Adipose tissue (tissue), 3 donors: ENCODE data around the gene DENND1B. TPM values are rescaled to one million over a fixed set of nuclear protein-coding genes. Genes with fewer than 3 reads are reported as not detected.
"Not testable (repeated sequence)": the region's sequence is repeated elsewhere in the genome, so short reads cannot be mapped to it uniquely, and the experiment has no call there.

Experiments
- H3K27ac ChIP-seq: one replicate; pipeline ENCODE4 v1.5.1; 2013; ENCODE audit warnings: low read depth, low read length
- WGBS, 3 donors: extraction: QIAGEN DNeasy Blood & Tissue Kit; methylation state at CpG; one replicate each; pipeline ENCODE4 v1.1.7; 2013; 5-methylcytosine and 5-hydroxymethylcytosine counted together
- polyA plus RNA-seq, 3 donors: library from polyadenylated mRNA; stranded (reverse); fragments of 200-250 nt; gene quantifications; one replicate each; pipeline ENCODE4 v1.2.3, GENCODE V29; 2013
- donor health status: healthy with polysubstance abuse.
- donor health status: Bipolar disorder and iron deficiency.
- donor health status: healthy.

Gene DENND1B
- polyA plus RNA-seq, 3 donors: 1.3 to 3.0 (median 1.9) TPM

DNA sequence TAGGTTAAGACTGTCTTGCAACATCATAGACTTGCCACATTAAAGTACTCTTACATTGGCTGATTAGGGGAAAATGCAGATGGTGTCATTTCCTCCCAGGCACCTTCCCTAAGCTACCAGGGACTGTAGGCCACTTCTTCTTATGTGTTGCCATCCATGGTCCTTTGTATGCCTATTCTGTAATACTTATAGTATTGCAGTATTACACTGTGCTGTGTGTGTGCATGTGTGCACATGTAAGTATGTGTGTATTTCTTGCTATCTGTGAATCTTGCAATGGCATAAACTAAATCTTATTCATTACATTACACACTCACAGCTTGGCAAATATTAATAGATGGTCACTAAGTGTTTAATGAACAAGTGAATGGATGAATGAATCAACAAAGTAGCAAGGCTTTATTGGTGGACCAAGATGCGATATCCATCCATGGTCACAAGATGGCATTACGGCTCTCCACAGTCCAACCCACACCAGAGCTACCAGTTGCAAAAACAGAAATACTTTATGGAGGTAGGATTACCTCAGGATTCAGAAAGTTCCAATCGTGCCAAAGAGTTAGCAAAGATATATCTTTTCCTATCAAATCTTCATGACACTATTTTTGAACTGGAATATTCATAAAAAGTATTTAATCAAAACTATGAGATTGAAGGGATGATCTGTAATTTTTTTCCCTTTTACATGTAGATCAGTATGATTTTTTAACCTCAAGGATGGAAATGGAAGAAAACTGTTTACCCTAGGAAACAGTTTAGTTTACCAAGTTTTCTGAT lies 160.2 kb downstream of the DENND1B start:
- no peak overlapping the region for H3K27ac ChIP-seq
- 31 to 61% (median 58%) methylated on average over 3 of the region's 3 CpGs for WGBS, 3 donors

DNA sequence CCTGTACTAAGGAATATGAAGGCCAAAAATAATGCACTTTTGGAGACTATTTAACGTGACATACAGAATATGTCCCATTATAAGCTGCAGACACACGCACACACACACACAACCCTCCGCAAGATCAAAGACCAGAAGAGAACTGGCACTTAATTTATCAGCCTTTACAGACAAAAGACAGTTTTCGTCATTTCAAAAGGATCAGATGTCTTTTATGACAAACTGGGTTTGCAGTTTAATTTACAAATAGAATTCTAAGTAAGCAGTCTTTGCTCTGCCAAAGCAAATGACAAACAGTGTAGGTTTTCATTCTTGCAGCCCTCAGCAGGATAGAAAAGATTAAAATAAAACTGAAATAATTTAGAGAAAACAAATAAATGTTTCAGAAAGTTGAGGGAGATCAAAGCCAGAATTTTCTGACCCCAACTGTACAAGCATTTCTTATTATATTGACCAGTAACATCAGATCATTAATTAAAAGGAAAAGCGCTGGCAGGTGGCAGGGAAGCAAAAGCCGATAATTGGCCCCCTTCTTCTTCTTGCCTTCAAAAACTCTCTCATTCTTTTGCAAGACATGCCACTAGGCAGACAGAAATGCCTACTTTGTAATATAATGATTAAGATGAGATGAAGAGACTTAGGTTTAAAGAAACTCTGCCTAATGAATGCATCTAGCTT lies 169.0 kb downstream of the DENND1B start:
- WGBS, 3 donors: 89 to 99% (median 96%) methylated on average over 6 of the region's 6 CpGs
- H3K27ac ChIP-seq: no peak overlapping the region

DNA sequence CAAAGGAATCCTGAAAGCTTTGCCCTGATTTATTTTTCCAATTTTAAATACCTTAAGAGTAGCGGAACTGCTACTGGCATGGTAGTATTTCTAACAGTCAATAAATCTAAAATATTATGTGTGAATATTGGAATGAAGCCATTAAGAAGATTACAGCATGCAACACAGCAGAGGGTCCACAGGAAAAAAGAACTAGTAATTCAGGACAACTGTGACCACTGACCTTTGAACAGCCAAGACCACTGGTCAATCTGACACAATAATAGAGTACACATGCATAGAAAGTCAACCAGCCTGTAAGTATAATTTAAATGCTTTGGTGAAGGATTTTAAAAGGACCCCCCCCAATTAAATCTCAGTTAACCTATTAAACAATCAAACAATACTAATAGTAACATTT lies 171.0 kb downstream of the DENND1B start:
- H3K27ac ChIP-seq: no peak overlapping the region
- 97 to 99% (median 98%) methylated on average over 1 of the region's 1 CpG for WGBS, 3 donors

DNA sequence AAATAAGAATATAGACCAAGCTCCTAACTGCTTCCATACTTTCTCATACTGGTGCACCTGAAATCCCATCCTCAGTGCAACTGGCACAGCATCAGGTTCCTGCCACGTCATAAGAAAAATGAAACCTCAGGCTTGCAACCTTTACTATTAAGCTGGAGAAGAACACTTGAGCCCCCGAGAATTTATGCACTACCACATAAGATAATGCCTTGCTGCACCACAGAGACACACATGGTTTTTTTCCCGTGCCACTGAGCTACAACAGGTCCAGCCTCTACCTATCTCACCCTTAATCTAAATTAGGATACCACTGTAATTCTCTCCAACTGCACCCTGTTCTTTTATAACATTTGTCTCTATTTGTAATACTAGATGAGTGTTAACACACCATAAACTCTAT lies 174.5 kb downstream of the DENND1B start:
- WGBS, 3 donors: 72 to 96% (median 91%) methylated on average over 3 of the region's 3 CpGs
- H3K27ac ChIP-seq: no peak overlapping the region

DNA sequence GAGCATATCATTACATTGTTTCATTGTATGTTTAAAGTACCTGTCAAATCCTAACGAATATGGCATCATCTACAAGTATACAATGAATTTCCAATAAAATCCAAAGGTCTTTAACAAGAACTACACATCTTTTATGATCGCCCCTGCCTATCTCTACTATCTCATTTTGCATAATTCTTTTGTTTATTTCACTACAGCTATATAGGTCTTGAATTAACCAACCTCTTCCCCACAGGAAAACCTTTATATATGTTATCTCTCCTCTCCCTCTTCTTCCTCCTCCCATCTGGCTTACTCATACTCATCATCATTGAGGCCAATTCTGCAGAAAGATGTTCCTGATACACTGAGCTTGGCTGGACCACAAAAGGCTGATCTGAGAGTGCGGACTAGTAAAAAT lies 175.5 kb downstream of the DENND1B start:
- no peak overlapping the region for H3K27ac ChIP-seq
- 85 to 87% (median 86%) methylated on average over 3 of the region's 3 CpGs for WGBS, 3 donors

DNA sequence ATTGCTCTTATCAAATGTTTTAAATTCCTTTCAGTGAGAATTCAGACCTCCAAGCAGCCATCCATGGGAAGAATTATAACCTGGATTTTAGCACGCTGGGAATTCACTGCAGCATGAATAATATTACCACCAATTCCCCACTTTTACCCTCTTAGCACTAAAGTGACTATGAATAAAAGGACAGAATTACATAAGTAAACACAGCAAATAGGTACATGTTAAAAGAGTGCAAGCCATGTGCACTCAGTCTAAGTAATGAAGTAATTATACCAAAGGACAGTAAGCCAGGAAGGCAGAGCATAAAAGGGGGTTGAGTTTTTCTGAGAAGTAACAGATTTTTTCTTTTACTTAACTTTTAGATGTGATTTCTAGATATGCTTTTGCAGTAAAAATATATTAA lies 176.3 kb downstream of the DENND1B start:
- 76 to 87% (median 80%) methylated on average over 1 of the region's 1 CpG for WGBS, 3 donors

DNA sequence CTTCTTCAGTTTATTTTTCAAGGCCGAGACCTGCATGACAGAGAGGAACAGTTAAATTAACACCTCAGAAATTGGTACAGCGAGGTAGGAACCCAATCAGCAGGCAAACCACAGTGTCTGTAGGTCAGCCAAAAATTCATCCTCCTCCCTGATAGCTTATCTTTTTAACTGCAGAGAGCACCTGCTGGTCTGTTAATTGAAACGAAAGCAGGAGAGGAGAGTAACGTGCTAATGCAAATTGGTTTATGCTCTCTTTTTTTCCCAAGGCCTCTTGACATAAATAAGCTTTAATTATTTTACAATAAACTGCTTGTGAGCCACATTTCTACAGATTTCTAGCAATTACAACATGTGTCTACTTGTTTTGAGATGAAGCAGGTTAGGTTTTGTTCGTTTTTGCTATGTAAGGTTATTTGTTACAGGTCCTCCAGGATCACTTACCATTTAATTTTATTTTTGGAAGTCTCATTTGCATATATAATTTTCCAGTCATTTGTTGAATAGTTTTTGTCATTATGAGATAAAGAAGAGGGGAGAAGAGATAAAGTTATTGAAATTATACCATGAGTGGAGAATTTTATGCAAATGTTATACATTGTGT lies 179.9 kb downstream of the DENND1B start:
- 75 to 81% (median 80%) methylated on average over 5 of the region's 5 CpGs for WGBS, 3 donors
- H3K27ac ChIP-seq: no peak overlapping the region

More for the DNA sequence above, 176.3 kb downstream of the DENND1B start:
- no peak overlapping the region for H3K27ac ChIP-seq

DNA sequence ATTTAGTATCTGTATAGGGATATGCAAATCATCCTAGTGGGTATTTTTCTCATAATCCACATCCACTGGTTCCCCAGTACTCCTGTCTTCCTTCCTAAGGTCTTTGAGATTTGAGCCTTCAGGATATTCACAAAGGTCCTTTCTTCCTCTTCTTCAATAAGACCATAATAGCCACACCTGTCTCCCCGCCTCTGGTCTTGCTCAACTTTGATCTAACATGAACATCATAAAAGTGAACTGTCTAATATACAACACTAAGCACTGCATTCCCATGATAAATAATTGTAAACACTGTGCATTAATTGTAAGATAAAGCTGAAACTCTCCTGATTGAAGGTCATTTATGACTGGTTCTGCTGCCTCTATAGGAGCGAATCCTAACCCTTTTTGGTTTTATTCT lies 184.6 kb downstream of the DENND1B start:
- H3K27ac ChIP-seq: no peak overlapping the region
- 96% methylated on average over 2 of the region's 2 CpGs for WGBS, 3 donors

DNA sequence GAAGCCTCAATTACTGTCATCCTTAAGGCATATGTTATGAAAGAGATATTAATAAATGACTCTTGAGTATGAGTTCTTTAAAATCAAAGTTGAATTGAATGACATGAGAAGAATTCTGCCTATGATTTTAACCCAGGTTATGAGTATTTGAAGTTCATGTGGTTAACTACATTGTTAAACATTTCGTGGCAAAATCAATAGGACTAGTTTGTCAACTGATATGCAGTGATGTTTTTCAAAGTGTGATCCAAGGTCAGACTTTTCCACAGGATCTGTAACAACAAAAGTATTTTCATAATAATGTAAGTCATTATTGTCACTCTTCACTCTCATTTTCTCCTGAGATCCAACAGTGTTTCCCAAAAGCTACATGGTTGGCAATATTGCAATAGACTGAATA lies 189.5 kb downstream of the DENND1B start:
- WGBS, 3 donors: 29 to 94% (median 88%) methylated on average over 1 of the region's 1 CpG
- no peak overlapping the region for H3K27ac ChIP-seq

DNA sequence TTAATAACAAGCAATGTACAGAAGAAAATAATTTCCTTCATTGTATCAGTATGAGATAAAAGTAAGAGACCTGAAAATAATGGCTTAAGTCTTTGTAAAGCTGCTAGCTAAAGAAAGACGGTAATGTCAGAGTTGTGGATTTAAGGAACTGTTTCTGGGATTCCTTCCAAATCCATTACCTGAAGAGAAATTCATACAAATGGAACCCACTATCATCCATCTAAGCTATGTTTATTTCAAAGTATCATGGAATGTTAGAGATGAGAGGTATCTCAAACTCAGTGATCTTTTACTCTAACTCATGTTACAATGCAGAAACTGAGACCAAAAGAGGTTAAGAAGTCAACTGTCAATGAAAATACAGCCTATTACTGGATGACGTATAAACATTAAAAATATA lies 197.7 kb downstream of the DENND1B start:
- WGBS, 3 donors: 92 to 94% (median 94%) methylated on average over 2 of the region's 2 CpGs

DNA sequence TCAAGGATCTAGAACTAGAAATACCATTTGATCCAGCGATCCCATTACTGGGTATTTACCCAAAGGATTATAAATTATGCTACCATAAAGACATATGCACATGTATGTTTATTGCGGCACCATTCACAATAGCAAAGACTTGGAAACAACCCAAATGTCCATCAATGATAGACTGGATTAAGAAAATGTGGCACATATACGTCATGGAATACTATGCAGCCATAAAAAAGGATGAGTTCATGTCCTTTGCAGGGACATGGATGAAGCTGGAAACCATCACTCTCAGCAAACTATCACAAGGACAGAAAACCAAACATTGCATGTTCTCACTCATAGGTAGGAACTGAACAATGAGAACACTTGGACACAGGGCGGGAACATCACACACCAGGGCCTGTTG lies 199.7 kb downstream of the DENND1B start:
- 93 to 99% (median 98%) methylated on average over 4 of the region's 4 CpGs for WGBS, 3 donors
- H3K27ac ChIP-seq: not testable (repeated sequence)

More for the DNA sequence above, 197.7 kb downstream of the DENND1B start:
- H3K27ac ChIP-seq: no peak overlapping the region

DNA sequence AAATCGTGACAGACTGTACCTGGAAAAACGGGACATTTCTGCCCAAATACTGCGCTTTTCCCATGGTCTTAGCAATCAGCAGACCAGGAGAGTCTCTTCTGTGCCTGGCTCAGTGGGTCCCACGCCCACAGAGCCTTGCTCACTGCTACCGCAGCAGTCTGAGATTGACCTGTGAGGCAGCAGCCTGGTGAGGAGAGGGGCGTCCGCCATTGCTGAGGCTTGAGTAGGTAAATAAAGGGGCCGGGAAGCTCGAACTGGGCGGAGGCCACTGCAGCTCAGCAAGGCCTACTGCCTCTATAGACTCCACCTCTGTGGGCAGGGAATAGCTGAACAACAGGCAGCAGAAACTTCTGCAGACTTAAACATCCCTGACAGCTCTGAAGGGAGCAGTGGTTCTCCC lies 203.1 kb downstream of the DENND1B start:
- 92 to 93% (median 92%) methylated on average over 10 of the region's 10 CpGs for WGBS, 3 donors
- H3K27ac ChIP-seq: no peak overlapping the region

DNA sequence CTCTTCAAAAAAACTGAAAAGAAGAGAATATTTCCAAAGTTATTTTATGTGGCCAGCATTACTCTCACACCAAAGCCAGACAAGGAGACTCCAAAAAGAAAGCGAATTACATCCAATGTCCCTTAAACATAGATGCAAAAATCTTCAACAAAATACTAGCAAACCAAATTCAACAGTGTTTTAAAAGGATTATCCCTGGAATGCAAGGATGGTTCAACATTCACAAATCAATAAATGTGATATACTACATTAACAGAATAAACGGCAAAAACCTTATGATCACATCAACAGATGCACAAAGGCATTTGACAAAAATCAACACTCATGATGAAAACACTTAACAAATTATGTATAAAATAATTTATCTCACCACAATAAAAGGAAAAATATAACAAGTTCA lies 207.8 kb downstream of the DENND1B start:
- WGBS, 3 donors: 97 to 100% (median 100%) methylated on average over 2 of the region's 2 CpGs
- H3K27ac ChIP-seq: no peak overlapping the region

DNA sequence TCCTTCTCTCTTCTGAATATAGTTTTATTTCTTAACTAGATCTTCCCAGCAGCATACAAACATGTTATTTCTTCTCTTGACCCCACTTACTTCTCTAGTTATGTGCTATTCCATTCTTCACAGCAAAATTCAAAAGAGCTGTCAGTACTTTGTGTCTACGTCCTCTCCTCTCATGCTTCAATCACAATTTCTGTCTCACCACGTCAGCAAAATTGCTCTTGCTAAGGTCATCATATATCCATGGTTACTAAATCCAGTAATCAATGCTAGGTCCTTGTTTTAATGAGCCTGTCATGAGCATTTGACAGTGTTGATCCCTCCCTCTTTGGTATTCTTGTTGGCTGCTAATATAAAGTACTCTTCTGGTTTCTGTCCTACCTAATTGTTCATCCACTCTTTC lies 214.2 kb downstream of the DENND1B start:
- H3K27ac ChIP-seq: no peak overlapping the region
- 90 to 94% (median 92%) methylated on average over 2 of the region's 2 CpGs for WGBS, 3 donors

DNA sequence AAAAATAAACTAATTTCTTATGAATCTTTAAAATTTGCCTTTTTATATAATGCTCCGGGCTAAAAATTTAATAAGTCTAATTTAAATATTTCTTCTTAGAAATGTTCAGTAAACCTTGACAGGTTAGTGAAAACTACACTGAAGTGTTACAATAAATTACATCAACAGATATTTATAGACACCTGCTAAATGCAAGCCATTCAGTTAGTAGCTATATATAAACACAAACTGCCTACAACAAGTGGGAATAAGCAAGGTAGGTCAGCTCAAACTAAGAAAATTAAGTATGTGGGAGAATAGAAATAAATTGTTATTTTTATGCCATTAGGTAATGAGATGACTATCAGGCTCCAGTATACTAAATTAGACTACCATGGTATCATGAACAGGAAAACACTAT lies 215.6 kb downstream of the DENND1B start:
- 89 to 93% (median 90%) methylated on average over 1 of the region's 1 CpG for WGBS, 3 donors
- no peak overlapping the region for H3K27ac ChIP-seq

DNA sequence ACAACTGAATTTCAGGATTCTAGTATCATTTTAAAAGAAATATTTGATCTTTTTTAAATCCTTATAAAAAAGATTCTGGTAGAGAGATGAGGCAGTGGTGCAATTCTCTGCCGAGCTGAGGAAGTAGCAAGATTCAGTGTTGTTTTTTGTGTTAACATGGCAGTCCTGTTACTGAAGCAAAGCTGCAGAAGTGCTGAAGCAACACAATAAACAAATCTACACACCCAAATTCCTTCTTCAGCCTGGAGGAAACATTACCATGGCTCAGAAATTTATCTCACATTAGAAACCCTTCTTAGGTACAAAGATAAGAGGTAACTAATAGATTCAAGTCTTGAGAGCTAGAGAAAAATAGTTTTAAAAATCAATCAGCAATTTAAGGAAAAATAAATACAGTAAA lies 216.0 kb downstream of the DENND1B start:
- 25 to 59% (median 26%) methylated on average over 1 of the region's 1 CpG for WGBS, 3 donors
- no peak overlapping the region for H3K27ac ChIP-seq

DNA sequence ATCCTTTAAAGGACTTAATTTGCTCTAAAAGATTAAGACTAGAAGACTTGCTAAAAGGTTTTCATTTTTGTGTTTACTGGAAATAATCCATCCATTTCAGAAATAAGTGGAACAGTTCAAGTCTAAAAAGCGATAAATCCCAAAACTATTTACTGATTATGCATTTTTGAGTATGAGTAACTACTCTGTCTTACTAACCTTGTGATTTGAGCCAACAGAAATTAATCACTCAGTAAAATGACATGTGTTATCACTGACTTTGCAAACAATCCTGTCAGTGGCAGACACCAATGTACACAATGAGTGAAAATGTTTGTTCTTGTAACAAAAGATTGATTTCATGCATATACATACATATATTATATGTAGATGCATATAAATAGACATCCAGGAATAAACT lies 218.0 kb downstream of the DENND1B start:
- H3K27ac ChIP-seq: no peak overlapping the region
- WGBS, 3 donors: 15 to 60% (median 46%) methylated on average over 1 of the region's 1 CpG

DNA sequence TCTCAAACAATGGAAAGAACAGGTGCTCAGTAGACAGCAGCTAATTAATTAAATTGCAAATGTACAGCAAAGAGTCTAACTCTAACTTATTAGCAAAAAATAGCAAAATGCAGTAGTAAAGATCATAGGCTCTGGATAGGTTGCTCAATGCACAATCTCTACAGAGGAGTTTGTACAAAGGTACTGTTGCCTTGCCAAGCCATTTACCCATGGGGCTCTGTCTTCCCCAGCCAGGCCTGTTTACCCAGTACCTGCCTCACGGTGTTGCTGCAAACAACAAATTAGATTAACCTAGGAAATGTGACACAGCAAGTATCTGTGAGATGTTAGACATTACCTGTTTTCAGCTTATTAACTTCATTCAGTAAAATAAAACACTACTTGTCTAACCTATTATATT lies 222.0 kb downstream of the DENND1B start:
- WGBS, 3 donors: 0 to 2% (median 0%) methylated on average over 1 of the region's 1 CpG
- no peak overlapping the region for H3K27ac ChIP-seq

DNA sequence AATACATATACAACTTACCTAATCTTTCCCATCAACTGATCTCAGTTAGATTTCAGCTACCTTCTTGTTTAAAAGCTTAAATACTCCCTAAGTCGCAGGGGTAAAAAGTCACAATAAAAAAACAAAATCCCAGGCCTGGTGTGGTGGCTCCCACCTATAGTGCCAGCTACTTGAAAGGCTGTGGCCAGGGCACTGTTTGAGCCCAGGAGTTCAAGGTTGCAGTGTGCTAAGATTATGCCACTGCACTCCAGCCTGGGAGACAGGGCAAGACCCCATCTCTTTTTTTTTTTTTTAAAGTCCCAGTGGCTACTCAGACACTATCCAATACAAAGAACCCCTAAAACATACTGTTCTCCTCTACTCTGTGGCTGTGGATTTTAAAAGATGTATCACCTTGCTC lies 228.3 kb downstream of the DENND1B start:
- WGBS, 3 donors: 91 to 100% (median 93%) methylated on average over 1 of the region's 1 CpG
- no peak overlapping the region for H3K27ac ChIP-seq

DNA sequence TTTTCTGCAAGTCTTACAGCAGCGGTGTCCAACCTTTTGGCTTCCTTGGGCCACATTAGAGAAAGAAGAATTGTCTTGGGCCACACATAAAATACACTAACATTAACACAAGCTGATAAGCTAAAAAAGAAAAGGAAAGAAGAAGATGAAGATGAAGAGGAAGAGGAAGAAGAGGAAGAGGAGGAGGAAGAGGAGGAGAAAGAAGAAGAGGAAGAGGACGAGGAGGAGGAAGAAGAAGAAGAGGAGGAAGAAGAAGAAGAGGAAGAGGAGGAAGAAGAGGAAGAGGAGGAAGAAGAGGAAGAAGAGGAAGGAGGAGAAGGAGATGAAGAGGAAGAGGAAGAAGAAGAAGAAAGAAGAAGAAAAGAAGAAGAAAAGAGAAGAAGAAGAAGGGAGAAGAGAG lies 230.7 kb downstream of the DENND1B start:
- H3K27ac ChIP-seq: no peak overlapping the region
- WGBS, 3 donors: 78 to 93% (median 84%) methylated on average over 2 of the region's 2 CpGs
